Measurements from ENCODE around the gene PHTF2. TPM values are rescaled to one million over a fixed set of nuclear protein-coding genes. Genes with fewer than 3 reads are reported as not detected.
"Not testable (repeated sequence)": the region's sequence is repeated elsewhere in the genome, so short reads cannot be mapped to it uniquely, and the experiment has no call there.

PHTF2 gene
- total RNA-seq, 1 donor from 2014 or later = 14.5 TPM

DNA sequence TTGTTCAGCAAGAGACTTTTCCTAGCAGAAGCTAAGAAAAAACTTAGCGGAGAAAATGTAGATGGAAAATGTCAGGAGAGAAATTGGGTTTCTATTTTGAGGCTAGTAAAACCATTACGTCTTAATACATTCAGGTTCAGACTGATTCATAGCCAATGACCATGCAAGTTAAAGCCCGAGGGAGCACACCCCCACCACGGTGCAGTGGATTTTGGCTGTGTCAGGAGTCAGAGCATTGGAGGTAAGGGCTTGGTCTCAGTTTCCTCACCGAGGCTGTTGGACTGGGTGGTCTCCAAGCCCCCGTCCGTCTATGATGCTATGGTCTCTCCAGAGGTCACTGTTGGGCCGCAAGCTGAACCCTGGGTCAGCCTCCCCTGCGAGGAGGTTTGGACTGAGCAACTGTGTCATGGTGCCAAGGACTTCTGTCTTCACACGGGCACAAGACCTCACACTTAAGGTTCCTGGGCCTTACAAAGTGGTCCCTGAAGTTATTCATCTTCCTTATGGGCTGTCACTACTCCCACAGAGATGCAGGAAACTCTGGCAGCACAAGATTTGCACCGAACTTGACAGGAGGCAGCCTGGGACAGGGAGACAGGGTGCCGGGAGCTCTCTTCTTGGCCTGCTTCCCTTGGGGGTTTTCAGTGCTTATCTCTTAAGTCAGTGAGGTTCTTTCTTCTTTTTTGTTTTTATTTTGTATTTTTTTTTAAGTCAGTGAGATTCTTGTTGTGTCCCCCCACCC, 186.8 kb downstream of the PHTF2 start:
- no peak for DNase-seq (ENCODE audit: low spot score)

DNA sequence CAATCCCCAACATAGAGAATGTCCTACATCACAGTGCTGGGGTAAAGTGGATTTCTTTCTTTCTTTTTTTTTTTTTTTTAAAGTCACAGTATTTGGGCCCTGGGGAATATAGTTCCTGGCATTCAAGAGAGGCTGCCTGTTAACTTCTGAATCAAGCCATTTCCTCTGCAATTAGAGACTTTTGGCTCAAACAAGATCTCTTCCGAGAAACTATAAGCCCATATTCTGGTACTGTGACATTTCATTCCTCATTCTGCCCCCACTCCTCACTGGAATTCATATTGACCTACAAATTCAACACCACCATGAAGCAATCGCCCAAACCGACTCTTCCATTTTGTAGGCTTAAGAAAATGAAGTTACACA, 187.4 kb downstream of the PHTF2 start:
- DNase-seq (ENCODE audit: low spot score) = no peak

DNA sequence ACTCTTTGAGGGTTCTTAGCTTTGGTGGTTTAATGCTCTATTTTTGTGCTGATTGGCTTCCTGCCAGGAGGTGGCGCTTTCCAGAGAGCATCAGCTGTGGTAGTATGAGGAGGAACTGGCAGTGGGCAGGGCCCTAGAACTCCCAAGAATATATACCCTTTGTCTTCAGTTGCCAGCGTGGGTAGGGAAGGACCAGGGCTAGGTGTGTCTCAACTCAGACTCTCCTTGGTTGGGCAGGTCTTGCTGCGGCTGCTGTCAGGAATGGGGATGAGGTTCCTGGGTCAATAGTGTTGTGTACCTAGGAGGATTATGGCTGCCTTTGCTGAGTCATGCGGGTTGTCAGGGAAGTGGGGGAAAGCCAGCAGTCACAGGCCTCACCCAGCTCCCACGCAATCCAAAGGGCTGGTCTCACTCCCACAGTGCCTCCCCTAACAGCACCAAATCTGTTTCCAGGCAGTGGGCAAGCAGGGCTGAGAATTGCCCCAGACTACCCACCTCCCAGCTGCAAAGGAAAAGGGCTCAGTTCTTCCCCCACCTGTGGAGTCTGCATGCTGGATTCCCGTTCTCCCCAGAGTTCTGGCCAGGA, 191.5 kb downstream of the PHTF2 start:
- no peak for DNase-seq (ENCODE audit: low spot score)

DNA sequence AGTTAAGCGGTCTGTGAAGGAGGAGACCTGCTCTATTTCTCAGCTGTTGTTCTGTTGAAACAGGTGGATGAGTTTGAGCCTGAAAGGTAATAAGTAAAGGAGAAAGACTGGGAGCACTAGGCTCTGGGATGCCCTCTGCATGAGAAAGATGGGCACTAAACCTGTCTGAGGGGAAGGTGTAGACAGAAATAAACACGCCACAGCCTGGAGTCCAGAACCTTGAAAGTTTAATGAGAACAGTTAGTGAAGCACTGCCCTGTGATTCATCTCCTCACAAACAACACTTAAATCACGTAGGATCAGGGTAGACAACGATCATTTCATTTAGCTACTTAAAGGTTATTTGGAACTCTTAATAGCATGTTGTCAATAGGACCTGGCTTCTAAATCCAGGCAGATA, 193.1 kb downstream of the PHTF2 start:
- DNase-seq (ENCODE audit: low spot score) = no peak

DNA sequence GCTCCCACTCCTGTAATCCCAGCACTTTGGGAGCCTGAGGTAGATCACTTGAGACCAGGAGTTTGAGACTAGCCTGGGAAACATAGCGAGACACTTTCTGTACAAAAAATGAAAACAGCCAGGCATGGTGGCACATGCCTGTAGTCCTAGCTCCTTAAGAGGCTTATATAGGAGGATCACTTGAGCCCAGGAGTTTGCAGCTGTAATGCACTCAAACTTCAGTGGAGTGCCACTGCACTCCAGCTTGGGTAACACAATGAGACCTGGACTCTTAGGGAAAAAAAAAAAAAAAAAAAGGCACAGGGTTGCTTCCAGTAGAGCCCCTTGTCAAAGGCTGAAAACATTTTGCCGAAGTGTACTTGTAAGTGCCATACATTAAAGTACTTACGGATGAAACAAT, 195.3 kb downstream of the PHTF2 start:
- no peak for DNase-seq (ENCODE audit: low spot score)

DNA sequence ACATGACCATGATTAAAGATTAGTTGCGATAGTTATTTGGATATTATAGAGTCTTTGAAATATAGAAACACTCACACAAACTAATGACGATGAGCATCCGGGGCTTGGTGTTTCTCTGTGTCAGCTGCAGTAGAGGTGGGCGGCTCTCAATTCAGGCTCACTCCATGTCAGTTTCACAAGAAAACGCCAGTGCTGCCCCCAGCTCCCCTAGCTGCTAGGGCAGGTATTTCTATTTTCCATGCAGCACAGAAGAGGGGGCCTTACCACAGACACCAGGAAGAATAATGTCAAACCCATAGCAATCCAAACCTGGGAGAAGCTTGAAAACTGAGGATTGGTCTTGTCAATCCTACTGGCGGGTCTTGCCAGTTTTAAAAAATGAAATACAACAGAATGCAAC, 197.1 kb downstream of the PHTF2 start:
- DNase-seq (ENCODE audit: low spot score) = no peak

DNA sequence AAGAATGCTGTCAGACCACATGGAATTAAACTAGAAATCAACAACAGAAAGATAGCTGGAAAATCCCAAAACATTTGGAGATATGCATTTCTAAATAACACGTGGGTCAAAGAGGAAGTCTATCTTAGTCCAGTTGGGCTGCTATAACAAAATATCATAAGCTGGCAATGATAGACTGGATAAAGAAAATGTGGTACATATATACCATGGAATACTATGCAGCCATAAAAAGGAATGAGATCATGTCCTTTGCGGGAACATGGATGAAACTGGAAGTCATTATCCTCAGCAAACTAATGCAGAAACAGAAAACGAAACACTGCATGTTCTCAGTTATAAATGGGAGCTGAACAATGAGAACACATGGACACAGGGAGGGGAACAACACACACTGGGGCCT, 200.6 kb downstream of the PHTF2 start:
- DNase-seq (ENCODE audit: low spot score) = not testable (repeated sequence)

DNA sequence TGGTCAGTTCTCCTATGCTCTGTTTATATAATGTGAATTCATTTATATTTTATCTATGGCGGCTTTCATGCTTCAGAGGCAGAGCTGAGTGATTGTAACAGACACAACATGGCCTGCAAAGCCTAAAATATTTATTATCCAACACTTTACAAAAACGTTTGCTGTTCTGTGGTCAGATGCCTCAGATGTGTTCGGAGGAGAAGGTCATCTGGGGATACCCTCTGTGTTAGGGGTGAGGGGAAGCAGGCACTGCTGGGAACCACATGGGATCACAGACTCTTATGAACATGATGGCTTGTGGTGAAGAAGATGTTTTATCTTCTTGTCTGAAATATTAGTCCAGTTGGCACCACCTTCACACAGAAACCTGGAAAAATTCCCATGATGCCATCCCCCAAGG, 203.4 kb downstream of the PHTF2 start:
- DNase-seq (ENCODE audit: low spot score) = no peak

DNA sequence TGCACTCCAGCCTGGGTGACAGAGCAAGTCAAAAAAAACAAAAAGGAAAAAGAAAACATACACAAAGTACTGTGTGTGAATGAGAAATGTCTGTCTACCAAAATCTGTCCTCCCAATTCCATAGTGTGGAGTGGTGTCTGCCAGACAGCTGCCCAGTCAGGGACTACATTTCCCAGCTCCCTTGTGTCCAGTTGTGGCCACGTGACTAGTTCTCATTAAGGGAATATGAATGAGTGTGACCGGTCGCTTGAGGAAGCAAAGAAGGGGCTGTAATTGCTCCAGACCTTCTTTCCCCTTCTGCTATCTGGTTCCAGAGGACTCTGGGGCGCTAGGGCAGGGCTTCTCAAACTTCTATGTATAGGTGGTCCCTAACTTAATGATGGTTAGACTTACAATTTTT, 204.1 kb downstream of the PHTF2 start:
- no peak for DNase-seq (ENCODE audit: low spot score)

DNA sequence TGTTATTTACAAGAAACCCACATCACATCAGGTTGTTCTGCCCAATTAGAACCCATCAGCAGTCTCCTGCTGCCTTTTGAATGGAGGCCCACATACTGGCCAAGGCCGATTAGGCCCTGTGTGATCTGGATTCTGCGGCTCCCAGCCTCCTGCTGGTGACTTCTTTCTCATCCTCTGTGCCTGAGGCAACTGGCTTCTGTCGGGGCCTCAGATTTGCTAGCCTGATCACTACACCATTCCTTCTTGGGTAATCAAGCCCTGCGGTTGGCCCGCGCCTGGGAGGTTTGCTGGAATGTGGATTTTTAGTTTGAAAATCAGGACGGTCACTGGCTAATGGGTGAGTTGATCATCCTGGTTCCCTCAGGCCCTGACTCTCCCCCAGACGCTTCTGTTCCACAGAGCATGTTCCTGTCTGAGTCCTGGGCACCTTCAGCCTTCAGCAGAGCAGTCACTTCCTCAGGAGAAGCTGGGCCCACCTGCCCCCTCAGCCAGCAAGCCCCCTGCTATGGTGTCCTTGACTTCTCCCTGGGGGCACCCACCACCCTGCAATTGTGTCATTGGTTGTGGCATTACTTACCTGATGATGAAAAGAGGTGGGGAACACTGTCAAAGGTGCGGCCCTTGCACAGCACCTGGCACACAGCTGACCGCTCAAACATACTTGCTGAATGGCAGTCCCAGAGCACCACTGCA, 207.6 kb downstream of the PHTF2 start:
- no peak for DNase-seq (ENCODE audit: low spot score)

Other genes with a start within 250 kb of the PHTF2 start
- gene RSBN1L, start 102.3 kb upstream of the PHTF2 start, total RNA-seq = 8.9 TPM
- 13.4 TPM for gene TMEM60, start 339 bp upstream of the PHTF2 start, total RNA-seq

Data from mesenteric fat pad (tissue), 1 donor.